ENCODE results near the gene CCDC106.

- no peak for TF ChIP-seq CTCF (IDR thresholded peaks at IDR 0.05; ENCODE audit: low read length)
- TF ChIP-seq EZH2phosphoT487 (IDR thresholded peaks at IDR 0.05; ENCODE audit: low read length) = no peak
- TF ChIP-seq EZH2 (optimal IDR thresholded peaks at IDR 0.05; ENCODE audit: low read depth, low read length) = no peak
Measured at GRCh38 chr19:55613396-55613795, 34.6 kb upstream of the CCDC106 start.

All from MM.1S (cell line).